ENCODE measurements around the gene SUGP2.

DNA sequence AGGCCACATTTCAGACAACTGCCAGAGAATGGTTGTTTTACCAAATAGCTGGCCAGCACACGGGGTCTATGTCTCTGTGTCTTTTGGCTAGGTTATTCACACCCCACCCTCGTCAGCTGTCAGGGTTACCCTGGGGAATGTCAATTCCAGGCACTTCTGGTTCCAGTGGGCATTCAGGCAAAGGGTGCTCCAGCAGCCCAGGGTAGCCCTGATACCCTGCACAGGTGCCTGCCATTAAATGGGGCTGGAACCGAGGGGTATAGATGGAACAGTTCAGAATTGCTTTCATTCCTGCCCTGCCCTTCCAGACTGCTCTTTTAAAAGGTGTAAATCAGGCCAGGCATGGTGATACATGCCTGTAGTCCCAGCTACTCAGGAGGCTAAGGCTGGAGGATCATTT, 49.1 kb downstream of the SUGP2 start:
- TF ChIP-seq EZH2 (IDR thresholded peaks at IDR 0.05; ENCODE audit: borderline replicate concordance, low read depth, low read length) (no peak), TCF7 (IDR thresholded peaks at IDR 0.05; ENCODE audit: borderline replicate concordance) (no peak)
- TF ChIP-seq, protein P1, sequence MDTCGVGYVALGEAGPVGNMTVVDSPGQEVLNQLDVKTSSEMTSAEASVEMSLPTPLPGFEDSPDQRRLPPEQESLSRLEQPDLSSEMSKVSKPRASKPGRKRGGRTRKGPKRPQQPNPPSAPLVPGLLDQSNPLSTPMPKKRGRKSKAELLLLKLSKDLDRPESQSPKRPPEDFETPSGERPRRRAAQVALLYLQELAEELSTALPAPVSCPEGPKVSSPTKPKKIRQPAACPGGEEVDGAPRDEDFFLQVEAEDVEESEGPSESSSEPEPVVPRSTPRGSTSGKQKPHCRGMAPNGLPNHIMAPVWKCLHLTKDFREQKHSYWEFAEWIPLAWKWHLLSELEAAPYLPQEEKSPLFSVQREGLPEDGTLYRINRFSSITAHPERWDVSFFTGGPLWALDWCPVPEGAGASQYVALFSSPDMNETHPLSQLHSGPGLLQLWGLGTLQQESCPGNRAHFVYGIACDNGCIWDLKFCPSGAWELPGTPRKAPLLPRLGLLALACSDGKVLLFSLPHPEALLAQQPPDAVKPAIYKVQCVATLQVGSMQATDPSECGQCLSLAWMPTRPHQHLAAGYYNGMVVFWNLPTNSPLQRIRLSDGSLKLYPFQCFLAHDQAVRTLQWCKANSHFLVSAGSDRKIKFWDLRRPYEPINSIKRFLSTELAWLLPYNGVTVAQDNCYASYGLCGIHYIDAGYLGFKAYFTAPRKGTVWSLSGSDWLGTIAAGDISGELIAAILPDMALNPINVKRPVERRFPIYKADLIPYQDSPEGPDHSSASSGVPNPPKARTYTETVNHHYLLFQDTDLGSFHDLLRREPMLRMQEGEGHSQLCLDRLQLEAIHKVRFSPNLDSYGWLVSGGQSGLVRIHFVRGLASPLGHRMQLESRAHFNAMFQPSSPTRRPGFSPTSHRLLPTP (IDR thresholded peaks at IDR 0.05; ENCODE audit: borderline replicate concordance, extremely low read depth, insufficient read length) = no peak
- TF ChIP-seq, protein P2, sequence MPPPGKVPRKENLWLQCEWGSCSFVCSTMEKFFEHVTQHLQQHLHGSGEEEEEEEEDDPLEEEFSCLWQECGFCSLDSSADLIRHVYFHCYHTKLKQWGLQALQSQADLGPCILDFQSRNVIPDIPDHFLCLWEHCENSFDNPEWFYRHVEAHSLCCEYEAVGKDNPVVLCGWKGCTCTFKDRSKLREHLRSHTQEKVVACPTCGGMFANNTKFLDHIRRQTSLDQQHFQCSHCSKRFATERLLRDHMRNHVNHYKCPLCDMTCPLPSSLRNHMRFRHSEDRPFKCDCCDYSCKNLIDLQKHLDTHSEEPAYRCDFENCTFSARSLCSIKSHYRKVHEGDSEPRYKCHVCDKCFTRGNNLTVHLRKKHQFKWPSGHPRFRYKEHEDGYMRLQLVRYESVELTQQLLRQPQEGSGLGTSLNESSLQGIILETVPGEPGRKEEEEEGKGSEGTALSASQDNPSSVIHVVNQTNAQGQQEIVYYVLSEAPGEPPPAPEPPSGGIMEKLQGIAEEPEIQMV (tag; conservative IDR thresholded peaks at IDR 0.05; ENCODE audit: low read depth) = no peak

Measured in K562 (cell line).